GM19025 (cell line): ENCODE data around the gene PRAMEF1.
"Not testable (repeated sequence)": the region's sequence is repeated elsewhere in the genome, so short reads cannot be mapped to it uniquely, and the experiment has no call there.

Experiments used
- ATAC-seq: cut with Tn5 transposase; IDR thresholded peaks from one replicate; pipeline ENCODE4 v1.9.1; 2021; ENCODE audit warnings: mild to moderate bottlenecking, low read depth, moderate library complexity; ENCODE audit not compliant: unreplicated experiment

The PRAMEF1 gene

GRCh38 chr1:12775443-12775842, 15.8 kb upstream of the PRAMEF1 start:
- no peak for ATAC-seq

GRCh38 chr1:12776801-12777557, 14.2 kb upstream of the PRAMEF1 start:
- ATAC-seq, result no peak

GRCh38 chr1:12778061-12778460, 13.1 kb upstream of the PRAMEF1 start:
- ATAC-seq, result no peak

- ATAC-seq, result no peak
Observed at GRCh38 chr1:12778907-12779306, 12.3 kb upstream of the PRAMEF1 start.

- ATAC-seq, result not testable (repeated sequence)
Observed at GRCh38 chr1:12781488-12781887, 9.7 kb upstream of the PRAMEF1 start.

GRCh38 chr1:12783783-12784182, 7.4 kb upstream of the PRAMEF1 start:
- ATAC-seq, result not testable (repeated sequence)

- ATAC-seq, result not testable (repeated sequence)
Observed at GRCh38 chr1:12784729-12785128, 6.5 kb upstream of the PRAMEF1 start.

- ATAC-seq, result no peak
Observed at GRCh38 chr1:12798911-12799310, 7.7 kb downstream of the PRAMEF1 start.

- no peak for ATAC-seq
Observed at GRCh38 chr1:12799730-12800129, 8.5 kb downstream of the PRAMEF1 start.

GRCh38 chr1:12809933-12810332, 18.7 kb downstream of the PRAMEF1 start:
- ATAC-seq, result no peak

GRCh38 chr1:12810691-12811408, 19.7 kb downstream of the PRAMEF1 start:
- no peak for ATAC-seq

- no peak for ATAC-seq
Observed at GRCh38 chr1:12811409-12811784, 20.2 kb downstream of the PRAMEF1 start.

- ATAC-seq, result not testable (repeated sequence)
Observed at GRCh38 chr1:12819061-12819460, 27.9 kb downstream of the PRAMEF1 start.

GRCh38 chr1:12831310-12831709, 40.1 kb downstream of the PRAMEF1 start, which contains the start of gene PRAMEF11:
PRAMEF11 (minus strand) TSS chr1:12831410; CDS start chr1:12828789, 2,621 bp downstream.
- ATAC-seq, result not testable (repeated sequence)

- ATAC-seq, result not testable (repeated sequence)
Observed at GRCh38 chr1:12833251-12833650, 42.1 kb downstream of the PRAMEF1 start.
